DMS 273 (cell line): ENCODE results near the gene YARS1.

Experiments used
- DNase-seq: peaks from one replicate; lab custom pipeline; 2025; ENCODE audit not compliant: unreplicated experiment; lab: John Stamatoyannopoulos, UW

Gene YARS1

DNA sequence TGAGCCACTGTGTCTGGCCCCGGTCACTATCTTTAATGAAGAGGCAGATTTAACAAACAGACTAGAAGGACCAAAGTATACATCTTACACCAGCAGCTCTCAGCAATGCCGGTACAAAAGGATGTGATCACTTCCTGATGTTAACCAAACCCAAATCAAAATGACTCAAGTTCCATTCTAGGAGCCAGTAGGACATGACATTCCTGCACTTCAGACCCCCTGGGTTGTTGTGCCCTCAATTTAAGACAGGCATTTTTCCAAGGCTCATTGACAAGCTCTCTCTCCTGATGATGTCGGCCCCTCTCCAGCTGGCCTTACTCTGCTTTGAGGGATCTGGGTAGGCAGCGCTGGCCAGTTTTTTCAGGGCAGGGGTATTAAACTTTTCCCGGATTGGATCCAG is 35.1 kb downstream of the YARS1 start:
- DNase-seq = no peak

DNA sequence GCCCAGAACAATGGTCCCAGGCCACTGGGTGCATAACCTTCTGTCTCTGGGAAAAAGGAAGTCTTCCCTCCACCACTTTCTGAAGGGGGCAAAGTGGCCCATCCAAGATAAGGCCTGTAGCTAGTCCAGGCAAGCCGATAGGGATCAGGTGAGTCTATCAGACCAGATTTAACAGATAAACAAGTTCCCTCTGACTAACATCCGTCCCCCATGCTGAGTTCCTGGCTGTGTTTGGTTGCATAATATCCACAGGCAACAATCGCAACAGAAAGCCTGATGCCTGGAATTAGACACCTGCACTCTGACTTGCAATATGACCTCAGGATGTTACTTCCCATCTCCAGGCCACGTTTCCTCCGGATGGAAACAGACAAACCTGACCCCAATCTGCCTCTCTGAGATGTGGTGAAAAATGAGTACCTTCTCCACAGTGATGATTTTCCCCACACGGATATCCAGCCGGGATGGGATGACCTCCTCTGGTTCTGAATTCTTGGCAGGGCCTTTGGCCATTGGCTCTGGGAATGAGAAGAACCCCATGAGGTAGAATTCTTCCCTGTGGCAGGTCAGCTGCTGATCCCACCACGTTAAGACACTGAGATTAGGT is 36.4 kb downstream of the YARS1 start:
- DNase-seq = no peak

DNA sequence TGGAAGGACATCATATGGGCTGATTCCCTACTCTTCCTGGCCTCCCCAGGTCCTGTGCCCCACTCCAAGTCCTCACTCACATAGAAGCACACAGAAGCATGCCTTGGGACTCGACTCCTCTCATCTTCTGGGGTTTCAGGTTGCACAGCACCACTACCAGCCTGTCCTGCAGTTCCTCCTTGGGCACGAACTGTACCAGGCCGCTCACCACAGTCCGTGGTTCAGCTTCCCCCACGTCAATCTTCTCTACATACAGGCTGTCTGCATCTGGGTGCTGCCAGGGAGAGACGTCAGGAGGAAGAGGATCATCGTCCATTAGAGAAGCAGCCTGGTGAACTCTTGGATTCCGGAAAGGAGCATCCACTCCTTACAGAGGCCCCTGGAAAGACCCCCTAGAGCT is 37.2 kb downstream of the YARS1 start:
- DNase-seq = no peak

DNA sequence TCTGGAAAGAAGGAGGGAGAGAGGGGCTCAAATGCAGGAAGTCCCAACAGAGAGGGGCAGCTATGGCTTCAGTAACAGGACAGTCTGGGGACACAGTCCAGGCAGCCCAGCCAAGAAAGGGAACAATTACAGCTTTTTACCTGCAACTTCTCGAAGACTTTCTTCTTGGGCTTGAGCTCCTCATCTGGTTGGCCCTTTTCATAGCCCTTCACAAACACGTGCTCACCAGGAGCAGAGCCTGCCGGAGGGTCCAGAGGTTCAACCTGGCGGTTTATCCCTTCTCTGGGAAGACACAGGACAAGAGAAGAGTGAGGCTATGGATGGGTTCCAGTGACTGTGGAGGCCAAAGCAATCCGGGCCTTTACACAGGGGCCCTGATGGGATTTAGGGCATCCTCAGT is 37.9 kb downstream of the YARS1 start:
- DNase-seq = no peak

DNA sequence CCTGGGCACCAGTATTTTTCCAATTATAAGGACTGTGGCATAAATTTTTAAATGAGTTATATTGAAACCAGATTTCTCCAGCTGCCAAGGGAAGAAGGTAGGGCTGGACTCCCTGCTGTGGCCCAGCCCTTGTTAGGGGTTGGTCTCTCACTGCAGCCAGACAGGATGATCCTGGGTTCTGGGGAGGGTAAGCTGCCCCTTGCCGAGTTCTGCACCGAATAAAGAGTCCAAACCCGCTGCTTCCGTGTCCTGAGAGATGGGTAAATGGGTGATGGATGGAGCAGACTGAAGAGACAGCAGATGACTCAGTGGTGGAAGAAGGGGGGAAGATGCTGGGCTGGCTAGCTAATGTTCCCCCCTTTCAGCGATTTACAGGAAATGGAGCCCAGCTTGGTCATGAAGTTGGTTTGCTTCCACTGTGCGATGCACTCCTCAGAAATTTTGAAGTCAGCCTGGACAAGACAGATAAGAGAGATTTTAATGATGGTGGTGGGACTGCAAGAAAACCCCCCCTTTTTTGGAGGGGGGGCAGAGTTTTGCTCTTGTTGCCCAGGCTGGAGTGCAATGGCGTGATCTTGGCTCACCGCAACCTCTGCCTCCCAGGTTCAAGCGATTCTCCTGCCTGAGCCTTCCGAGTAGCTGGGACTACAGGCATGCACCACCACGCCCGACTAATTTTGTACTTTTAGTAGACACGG is 41.4 kb downstream of the YARS1 start:
- DNase-seq = no peak

DNA sequence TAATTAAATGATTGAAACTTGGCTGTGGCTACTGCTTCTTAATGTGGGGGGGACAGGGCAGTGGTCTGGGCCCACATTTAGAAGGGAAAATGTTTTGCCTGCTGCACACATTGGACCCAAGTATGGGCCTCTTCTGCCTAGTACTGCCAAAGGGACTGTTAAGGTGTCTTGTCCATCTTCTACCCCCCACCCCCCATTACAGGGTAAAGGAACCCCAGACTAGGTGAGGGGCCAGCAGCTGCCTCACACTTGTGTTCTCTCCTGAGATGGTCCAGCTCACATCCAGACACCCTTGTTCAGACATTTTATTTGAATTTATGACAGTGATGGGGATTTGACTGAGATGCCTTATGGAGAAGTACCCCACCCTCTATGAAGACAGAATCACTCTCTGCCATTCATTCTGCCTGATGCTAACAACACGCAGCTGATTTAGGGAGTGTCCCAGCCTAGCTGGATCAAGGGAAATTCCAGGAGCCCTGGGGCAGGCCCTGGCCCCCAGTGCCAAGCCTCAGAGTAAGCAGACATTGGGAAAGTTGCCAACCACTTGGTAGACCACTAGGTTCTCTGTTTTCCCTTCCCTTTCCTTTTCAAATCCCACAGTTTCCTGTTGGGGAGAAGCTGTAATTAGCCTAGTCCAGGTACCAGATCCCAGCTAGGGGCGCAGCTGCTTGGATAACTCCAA is 42.1 kb downstream of the YARS1 start:
- peak; percentile 60 for DNase-seq

DNA sequence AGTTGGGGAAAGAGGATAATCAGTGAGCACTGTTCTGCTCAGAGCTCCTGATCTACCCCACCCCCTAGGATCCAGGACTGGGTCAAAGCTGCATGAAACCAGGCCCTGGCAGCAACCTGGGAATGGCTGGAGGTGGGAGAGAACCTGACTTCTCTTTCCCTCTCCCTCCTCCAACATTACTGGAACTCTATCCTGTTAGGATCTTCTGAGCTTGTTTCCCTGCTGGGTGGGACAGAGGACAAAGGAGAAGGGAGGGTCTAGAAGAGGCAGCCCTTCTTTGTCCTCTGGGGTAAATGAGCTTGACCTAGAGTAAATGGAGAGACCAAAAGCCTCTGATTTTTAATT is 42.7 kb downstream of the YARS1 start:
- DNase-seq = no peak

DNA sequence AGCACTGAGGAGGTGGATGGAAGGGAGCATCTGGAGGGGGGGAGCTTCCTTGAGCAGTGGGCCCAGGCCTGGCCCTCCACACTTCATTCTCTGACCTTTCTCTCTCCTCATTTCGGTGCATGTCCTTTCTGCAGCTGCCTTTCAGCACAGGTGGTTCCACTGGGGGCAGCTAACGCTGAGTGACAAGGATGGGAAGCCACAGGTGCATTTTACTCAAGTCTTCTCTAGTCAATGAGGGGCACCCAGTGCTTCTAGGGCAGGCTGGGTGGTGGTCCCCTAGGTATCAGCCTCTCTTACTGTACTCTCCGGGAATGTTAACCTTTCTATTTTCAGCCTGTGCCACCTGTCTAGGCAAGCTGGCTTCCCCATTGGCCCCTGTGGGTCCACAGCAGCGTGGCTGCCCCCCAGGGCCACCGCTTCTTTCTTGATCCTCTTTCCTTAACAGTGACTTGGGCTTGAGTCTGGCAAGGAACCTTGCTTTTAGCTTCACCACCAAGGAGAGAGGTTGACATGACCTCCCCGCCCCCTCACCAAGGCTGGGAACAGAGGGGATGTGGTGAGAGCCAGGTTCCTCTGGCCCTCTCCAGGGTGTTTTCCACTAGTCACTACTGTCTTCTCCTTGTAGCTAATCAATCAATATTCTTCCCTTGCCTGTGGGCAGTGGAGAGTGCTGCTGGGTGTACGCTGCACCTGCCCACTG is 43.2 kb downstream of the YARS1 start:
- DNase-seq = no peak

DNA sequence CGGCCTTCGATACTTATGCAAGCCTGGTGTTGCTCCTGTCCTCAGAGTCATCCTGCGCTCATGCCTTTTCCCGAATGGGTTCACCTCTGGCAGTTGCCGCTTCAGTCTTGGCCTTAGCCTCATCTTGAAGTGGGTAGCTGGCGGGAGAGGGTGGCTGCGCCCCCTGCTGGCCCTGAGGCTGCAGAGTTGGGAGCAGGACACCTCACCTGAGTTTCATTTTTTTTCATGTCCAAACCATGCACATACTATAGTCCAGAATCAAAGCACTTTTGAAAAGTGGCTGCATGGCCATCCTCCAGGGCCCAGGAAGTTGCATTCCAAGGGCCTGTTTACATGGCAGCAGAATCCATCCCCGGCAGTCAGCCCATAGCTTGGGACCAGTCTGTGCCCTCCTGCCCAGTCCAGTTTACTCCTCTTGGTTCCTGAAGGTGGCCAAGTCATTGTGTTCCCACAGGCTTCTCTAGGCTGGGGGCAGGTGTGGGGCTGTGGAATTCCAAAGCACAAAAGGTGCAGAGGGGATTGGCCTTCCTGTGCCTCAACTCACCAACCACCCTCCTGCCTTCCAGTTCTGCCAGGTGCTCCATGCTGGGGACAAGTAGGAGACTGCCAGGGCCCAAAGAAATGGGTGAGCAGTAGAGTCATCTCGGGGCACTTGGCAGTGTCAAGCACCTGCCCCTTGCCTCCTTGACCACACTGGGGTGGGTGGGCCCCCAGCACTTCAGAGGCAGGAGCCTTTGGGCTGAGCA is 44.0 kb downstream of the YARS1 start:
- peak; percentile 90 for DNase-seq

DNA sequence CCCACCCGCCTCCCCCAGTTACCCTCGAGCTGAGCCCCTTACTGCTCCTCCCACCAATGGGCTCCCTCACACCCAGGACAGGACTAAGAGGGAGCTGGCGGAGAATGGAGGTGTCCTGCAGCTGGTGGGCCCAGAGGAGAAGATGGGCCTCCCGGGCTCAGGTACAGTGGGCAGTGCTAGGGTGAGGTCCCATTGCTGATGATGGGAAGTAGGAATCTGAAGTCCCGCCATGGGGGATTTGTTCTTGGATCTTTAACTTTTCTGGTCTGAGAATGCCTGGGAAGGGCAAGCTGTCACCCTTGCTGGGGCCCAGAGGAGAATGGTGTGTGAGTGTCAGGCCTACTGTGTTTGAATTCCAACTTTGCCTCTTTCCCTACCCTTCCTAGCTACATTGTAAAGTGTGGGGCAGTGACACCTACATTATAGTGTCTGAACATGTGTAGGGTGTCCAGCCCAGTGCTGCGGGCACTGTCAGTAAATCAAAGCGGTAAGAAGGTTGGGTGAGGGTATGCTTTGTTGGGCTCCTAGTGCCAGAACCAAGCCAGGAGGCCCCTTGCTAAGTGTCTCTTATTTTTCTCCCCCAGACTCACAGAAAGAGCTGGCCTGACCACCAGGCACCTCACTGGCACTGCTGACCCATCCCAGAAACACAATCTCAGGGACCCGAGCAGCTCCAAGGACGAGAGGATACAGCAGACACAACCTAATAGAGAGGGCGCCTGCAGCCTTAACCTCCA is 44.7 kb downstream of the YARS1 start:
- no peak for DNase-seq

DNA sequence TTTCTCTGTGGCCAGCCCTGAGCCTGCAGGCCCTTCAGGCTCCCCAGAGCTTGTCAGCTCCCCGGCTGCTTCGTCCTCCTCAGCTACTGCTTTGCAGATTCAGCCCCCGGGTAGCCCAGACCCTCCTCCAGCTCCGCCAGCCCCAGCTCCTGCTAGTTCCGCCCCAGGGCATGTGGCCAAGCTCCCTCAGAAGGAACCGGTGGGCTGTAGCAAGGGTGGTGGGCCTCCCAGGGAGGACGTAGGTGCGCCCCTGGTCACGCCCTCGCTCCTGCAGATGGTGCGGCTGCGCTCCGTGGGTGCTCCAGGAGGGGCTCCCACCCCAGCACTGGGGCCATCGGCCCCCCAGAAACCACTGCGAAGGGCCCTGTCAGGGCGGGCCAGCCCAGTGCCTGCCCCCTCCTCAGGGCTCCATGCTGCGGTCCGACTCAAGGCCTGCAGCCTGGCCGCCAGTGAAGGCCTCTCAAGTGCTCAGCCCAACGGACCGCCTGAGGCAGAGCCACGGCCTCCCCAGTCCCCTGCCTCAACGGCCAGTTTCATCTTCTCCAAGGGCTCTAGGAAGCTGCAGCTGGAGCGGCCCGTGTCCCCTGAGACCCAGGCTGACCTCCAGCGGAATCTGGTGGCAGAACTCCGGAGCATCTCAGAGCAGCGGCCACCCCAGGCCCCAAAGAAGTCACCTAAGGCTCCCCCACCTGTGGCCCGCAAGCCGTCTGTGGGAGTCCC is 45.4 kb downstream of the YARS1 start:
- DNase-seq = no peak

DNA sequence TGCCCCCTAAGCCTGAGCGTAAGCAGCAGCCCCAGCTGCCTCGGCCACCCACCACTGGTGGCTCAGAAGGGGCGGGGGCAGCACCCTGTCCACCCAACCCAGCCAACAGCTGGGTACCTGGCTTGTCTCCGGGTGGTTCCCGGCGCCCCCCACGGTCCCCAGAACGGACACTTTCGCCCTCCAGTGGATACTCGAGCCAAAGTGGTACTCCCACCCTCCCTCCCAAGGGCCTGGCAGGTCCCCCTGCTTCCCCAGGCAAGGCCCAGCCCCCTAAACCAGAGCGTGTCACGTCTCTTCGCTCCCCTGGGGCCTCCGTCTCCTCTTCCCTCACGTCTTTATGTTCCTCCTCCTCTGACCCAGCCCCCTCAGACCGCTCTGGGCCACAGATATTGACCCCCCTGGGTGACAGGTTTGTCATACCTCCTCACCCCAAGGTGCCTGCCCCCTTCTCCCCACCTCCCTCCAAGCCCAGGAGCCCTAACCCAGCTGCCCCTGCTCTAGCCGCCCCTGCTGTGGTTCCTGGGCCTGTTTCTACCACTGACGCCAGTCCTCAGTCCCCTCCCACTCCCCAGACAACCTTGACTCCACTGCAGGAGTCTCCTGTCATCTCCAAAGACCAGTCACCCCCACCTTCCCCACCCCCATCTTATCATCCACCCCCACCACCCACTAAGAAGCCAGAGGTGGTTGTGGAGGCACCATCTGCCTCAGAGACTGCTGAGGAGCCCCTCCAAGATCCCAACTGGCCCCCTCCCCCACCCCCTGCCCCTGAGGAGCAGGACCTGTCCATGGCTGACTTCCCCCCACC is 46.2 kb downstream of the YARS1 start:
- no peak for DNase-seq

DNA sequence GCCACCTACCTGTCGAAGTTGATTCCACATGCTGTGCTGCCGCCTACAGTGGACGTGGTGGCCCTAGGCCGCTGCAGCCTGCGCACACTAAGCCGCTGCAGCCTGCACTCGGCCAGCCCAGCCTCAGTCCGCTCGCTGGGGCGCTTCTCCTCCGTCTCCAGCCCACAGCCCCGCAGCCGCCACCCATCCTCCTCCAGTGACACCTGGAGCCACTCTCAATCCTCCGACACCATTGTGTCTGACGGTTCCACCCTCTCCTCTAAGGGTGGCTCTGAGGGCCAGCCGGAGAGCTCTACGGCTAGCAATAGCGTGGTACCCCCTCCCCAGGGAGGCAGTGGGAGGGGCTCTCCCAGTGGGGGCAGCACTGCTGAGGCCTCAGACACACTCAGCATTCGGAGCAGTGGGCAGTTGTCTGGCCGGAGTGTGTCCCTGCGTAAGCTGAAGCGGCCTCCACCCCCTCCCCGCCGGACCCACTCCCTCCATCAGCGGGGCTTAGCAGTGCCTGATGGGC is 46.9 kb downstream of the YARS1 start:
- DNase-seq = no peak

DNA sequence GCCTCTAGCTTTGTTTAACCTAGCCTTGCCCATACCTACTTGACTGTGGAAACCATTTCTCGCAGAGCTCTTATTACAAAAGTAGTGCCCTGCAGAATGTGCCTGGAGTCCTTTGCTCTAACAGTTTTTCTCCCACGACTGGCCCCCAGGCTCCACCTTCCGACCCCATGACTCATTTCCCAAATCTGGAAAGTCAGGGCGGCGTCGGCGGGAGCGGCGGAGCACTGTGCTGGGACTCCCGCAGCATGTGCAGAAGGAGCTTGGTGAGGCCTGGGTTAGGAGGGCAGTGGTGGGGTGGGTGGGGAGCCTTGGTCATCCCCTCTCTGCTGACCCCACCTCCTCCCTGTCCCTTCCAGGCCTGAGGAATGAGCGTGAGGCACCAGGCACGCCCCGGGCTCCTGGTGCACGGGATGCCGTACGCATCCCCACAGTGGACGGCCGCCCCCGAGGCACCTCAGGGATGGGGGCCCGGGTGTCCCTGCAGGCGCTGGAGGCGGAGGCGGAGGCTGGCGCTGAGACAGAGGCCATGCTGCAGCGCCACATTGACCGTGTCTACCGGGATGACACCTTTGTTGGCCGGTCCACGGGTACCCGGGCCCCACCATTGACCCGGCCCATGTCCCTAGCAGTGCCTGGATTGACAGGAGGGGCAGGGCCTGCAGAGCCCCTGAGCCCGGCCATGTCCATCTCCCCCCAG is 47.5 kb downstream of the YARS1 start:
- no peak for DNase-seq

DNA sequence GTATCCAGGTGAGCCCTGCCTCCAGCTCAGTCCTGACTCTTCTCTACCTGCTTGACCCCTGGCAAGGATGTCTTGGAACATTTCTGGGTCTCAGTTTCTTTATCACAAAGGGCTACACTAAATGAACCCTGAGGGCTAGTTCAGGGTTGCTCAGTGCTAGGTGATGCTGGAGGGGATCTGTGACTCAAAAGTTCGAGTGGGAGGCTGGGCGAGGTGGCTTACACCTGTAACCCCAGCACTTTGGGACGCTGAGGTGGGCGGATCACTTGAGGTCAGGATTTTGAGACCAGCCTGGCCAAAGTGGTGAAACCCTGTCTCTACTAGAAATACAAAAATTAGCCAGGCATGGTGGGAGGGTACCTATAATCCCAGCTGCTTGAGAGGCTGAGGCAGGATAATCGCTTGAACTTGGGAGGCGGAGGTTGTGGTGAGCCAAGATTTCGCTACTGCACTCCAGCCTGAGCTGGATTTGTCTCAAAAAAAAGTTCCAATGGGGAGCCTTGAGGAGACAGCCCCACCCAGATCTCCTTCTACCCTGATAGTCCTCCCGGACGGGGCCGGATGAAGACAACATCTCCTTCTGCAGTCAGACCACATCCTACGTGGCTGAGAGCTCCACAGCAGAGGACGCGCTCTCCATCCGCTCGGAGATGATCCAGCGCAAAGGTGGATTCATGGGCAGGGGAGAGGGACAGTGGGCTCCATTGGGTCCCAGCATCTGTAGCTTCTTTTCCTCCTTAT is 48.9 kb downstream of the YARS1 start:
- no peak for DNase-seq

DNA sequence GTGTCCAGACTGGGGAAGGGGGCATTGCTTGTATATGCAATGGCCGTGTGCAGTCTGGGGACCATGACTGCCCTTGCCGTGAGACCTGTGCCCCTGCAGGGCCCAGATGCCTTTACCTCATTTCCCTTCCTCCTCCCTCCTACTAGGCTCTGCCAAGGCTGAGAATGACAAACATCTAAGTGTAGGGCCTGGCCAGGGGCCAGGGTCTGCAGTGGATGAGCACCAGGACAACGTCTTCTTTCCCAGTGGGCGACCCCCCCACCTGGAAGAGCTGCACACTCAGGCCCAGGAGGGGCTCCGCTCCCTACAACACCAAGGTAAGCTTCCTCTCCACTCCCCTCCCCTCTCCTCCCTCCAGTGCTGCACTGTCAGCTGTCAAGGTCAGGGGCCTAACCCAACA is 49.5 kb downstream of the YARS1 start:
- peak; percentile 38 for DNase-seq

DNA sequence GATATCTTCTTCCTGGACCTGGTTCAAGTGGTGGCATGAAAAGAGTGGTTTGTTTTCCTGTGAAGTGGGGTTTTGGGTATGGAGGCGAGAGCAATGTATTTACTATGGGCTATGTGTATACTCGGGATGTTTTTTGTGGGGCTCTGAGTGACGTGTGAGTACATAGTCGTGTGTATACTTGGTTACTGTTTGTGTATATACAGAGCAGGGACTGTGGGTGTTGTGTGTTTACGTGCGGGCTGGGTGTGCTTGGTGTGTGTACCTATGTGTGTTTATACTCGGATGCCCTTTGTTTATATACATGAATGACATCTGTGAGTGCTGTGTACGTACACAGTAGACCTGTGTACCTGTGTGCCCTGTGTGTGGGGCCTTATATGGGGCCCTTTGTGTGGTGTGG is 50.0 kb downstream of the YARS1 start:
- no peak for DNase-seq
